ENCODE data around the gene PARD3. TPM values are rescaled to one million over a fixed set of nuclear protein-coding genes. Genes with fewer than 3 reads are reported as not detected.

The PARD3 gene
- total and polyA plus RNA-seq, 2 donors (not counting 1 experiment from before 2014, with no cell fraction given): 24.0 to 46.4 TPM

DNA sequence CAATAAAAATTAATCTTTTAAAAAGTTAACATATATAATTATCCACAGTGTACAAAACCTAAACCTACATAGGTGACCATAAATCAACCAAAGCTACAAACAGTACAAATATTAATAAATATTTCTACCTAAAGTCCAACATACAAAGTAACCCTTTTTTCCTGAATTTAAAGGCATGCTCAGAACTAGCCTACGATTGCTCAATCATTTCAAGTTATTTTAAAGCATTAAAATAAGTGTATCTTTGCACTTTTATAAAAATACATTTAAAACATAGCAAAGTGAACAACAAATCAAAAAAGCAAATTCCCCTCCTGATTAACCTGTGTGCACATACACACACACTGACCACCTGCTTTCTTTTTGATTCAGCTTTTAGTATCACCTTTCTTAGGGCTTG lies 202.2 kb downstream of the PARD3 start:
- H3K27me3 ChIP-seq (ENCODE audit: control insufficient read depth, insufficient read depth, low read length): no peaks in the 10 kb centered on the region
- H3K27ac ChIP-seq (ENCODE audit: insufficient read depth, low read length): no peak overlapping the region
- no peak overlapping the region for H3K4me3 ChIP-seq (replicated peaks in 1 of 4; ENCODE audit: control extremely low read depth in 1 of 4, insufficient read depth in 1 of 4, low read depth in 3 of 4, low read length in 4 of 4)
- no peaks in the 10 kb centered on the region for H4K20me1 ChIP-seq (ENCODE audit: control insufficient read depth, extremely low read depth, insufficient read depth, low read length)
- no peaks in the 10 kb centered on the region for H3K79me2 ChIP-seq (ENCODE audit: control insufficient read depth, insufficient read depth, low read length)
- no peaks in the 10 kb centered on the region for H3K4me1 ChIP-seq (ENCODE audit: control insufficient read depth, extremely low read depth, insufficient read depth, low read length)
- no peak for TF ChIP-seq EZH2 (IDR thresholded peaks at IDR 0.05; ENCODE audit: low read length, missing control alignments)
- TF ChIP-seq, protein P1, sequence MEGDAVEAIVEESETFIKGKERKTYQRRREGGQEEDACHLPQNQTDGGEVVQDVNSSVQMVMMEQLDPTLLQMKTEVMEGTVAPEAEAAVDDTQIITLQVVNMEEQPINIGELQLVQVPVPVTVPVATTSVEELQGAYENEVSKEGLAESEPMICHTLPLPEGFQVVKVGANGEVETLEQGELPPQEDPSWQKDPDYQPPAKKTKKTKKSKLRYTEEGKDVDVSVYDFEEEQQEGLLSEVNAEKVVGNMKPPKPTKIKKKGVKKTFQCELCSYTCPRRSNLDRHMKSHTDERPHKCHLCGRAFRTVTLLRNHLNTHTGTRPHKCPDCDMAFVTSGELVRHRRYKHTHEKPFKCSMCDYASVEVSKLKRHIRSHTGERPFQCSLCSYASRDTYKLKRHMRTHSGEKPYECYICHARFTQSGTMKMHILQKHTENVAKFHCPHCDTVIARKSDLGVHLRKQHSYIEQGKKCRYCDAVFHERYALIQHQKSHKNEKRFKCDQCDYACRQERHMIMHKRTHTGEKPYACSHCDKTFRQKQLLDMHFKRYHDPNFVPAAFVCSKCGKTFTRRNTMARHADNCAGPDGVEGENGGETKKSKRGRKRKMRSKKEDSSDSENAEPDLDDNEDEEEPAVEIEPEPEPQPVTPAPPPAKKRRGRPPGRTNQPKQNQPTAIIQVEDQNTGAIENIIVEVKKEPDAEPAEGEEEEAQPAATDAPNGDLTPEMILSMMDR (conservative IDR thresholded peaks at IDR 0.05 in 1 of 2, IDR thresholded peaks at IDR 0.05 in 1 of 2; ENCODE audit: low read depth in 1 of 2, low read length in 2 of 2): no peak
- no peak for DNase-seq (ENCODE audit: low read depth in 2 of 2)
- no peak overlapping the region for H3K4me2 ChIP-seq (ENCODE audit: extremely low read depth, insufficient read depth, low read length)
- H2AFZ ChIP-seq (ENCODE audit: low read length): no peak overlapping the region
- H3K9me3 ChIP-seq (ENCODE audit: control insufficient read depth, insufficient read depth, low read depth, low read length): no peaks in the 10 kb centered on the region
- no peaks in the 10 kb centered on the region for H3K36me3 ChIP-seq (ENCODE audit: control insufficient read depth, insufficient read depth, low read length)
- no peak overlapping the region for H3K9ac ChIP-seq (ENCODE audit: insufficient read depth, low read length)

DNA sequence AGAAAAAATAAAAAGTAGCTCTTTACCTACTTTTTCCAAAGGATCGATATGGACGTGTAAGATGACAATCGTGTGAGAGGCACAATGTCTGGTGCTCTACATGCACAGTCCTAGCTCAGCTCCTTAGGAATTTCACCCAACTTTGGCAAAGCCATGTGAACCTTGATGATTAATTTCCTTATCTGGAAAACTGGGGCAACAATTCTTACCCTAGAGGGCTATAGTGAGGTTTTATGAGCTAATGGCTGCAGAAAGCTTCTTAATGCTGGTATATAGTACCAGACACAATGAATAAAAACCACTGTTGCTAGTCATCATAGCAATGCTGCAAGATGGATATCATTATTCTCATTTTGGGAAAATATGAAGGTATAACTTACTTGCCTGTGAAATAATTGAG lies 202.7 kb downstream of the PARD3 start:
- H2AFZ ChIP-seq (ENCODE audit: low read length): no peak overlapping the region
- H3K27me3 ChIP-seq (ENCODE audit: control insufficient read depth, insufficient read depth, low read length): no peaks in the 10 kb centered on the region
- no peaks in the 10 kb centered on the region for H3K4me1 ChIP-seq (ENCODE audit: control insufficient read depth, extremely low read depth, insufficient read depth, low read length)
- no peaks in the 10 kb centered on the region for H4K20me1 ChIP-seq (ENCODE audit: control insufficient read depth, extremely low read depth, insufficient read depth, low read length)
- peak in 1 of 2 donors; percentile 58 for DNase-seq (ENCODE audit: low read depth in 2 of 2)
- H3K9me3 ChIP-seq (ENCODE audit: control insufficient read depth, insufficient read depth, low read depth, low read length): no peaks in the 10 kb centered on the region
- H3K9ac ChIP-seq (ENCODE audit: insufficient read depth, low read length): no peak overlapping the region
- TF ChIP-seq, protein P1 (conservative IDR thresholded peaks at IDR 0.05 in 1 of 2, IDR thresholded peaks at IDR 0.05 in 1 of 2; ENCODE audit: low read depth in 1 of 2, low read length in 2 of 2): no peak
- no peak for TF ChIP-seq EZH2 (IDR thresholded peaks at IDR 0.05; ENCODE audit: low read length, missing control alignments)
- no peak overlapping the region for H3K27ac ChIP-seq (ENCODE audit: insufficient read depth, low read length)
- no peak overlapping the region for H3K4me2 ChIP-seq (ENCODE audit: extremely low read depth, insufficient read depth, low read length)
- no peaks in the 10 kb centered on the region for H3K36me3 ChIP-seq (ENCODE audit: control insufficient read depth, insufficient read depth, low read length)
- no peaks in the 10 kb centered on the region for H3K79me2 ChIP-seq (ENCODE audit: control insufficient read depth, insufficient read depth, low read length)
- no peak overlapping the region for H3K4me3 ChIP-seq (replicated peaks in 1 of 4; ENCODE audit: control extremely low read depth in 1 of 4, insufficient read depth in 1 of 4, low read depth in 3 of 4, low read length in 4 of 4)

DNA sequence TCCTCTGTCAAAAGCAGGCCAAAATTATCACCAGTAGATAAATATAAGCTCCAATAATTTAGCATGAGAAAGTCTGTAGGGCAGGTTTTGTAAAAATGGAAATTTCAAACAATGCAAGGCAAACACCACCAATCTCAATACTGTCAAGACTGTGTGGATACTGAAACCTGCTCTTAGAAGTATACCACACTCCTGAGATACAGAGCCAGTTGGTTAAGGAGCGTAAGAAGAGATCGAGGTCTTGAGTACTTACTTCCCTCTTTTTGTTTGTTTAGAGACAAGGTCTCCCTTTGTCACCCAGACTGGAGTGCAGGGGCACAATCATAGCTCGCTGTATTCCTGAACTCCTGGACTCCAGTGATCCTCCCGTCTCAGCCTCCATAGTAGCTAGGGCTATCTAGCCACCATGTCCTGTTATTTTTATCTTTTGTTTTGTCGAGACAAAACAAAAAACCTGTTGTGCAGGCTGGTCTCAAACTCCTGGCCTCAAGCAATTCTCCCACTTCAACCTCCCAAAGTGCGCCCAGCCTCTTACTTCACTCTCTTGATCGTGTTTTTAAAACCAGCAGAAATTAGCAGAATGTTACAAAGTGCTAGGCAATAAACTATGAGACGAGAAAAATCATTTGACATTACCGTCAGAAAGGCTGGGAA lies 205.7 kb downstream of the PARD3 start:
- Histone ChIP-seq H2AFZ (ENCODE audit: low read length) (no peak overlapping the region), H3K9me3 (ENCODE audit: control insufficient read depth, insufficient read depth, low read depth, low read length) (no peaks in the 10 kb centered on the region), H3K9ac (ENCODE audit: insufficient read depth, low read length) (no peak overlapping the region), H3K36me3 (ENCODE audit: control insufficient read depth, insufficient read depth, low read length) (no peaks in the 10 kb centered on the region), H3K4me3 (replicated peaks in 1 of 4; ENCODE audit: control extremely low read depth in 1 of 4, insufficient read depth in 1 of 4, low read depth in 3 of 4, low read length in 4 of 4) (no peak overlapping the region), H3K4me1 (ENCODE audit: control insufficient read depth, extremely low read depth, insufficient read depth, low read length) (no peaks in the 10 kb centered on the region), H3K4me2 (ENCODE audit: extremely low read depth, insufficient read depth, low read length) (no peak overlapping the region), H4K20me1 (ENCODE audit: control insufficient read depth, extremely low read depth, insufficient read depth, low read length) (no peaks in the 10 kb centered on the region), H3K79me2 (ENCODE audit: control insufficient read depth, insufficient read depth, low read length) (no peaks in the 10 kb centered on the region), H3K27me3 (ENCODE audit: control insufficient read depth, insufficient read depth, low read length) (no peaks in the 10 kb centered on the region), H3K27ac (ENCODE audit: insufficient read depth, low read length) (no peak overlapping the region)
- no peak for DNase-seq (ENCODE audit: low read depth in 2 of 2)
- TF ChIP-seq EZH2 (IDR thresholded peaks at IDR 0.05; ENCODE audit: low read length, missing control alignments): no peak
- TF ChIP-seq, protein P1 (conservative IDR thresholded peaks at IDR 0.05 in 1 of 2, IDR thresholded peaks at IDR 0.05 in 1 of 2; ENCODE audit: low read depth in 1 of 2, low read length in 2 of 2): no peak

Measured in fibroblast of lung (primary cell).